HuH-7 (cell line): ENCODE measurements around the gene ECT2.
A peak's percentile ranks its signal among the peaks of the same experiment; 100 is the strongest.
"Not testable (repeated sequence)": the region's sequence is repeated elsewhere in the genome, so short reads cannot be mapped to it uniquely, and the experiment has no call there.

ENCODE experiments used
- DNase-seq: peaks from one replicate; pipeline ENCODE4 v3.0.0; 2011; ENCODE audit warnings: low spot score

Gene ECT2

GRCh38 chr3:172750368-172751174 lies at the start of gene ECT2:
Gene ECT2 (plus strand): TSS chr3:172750726. CDS start chr3:172754531, 3,805 bp downstream.
- DNase-seq, result peak; percentile 96

GRCh38 chr3:172700936-172701455 lies 49.5 kb upstream of the ECT2 start:
- no peak for DNase-seq

- no peak for DNase-seq
Measured at GRCh38 chr3:172701751-172702150, 48.8 kb upstream of the ECT2 start.

GRCh38 chr3:172702256-172702655 lies 48.3 kb upstream of the ECT2 start:
- no peak for DNase-seq

- not testable (repeated sequence) for DNase-seq
Measured at GRCh38 chr3:172702731-172703130, 47.8 kb upstream of the ECT2 start.

- DNase-seq, result no peak
Measured at GRCh38 chr3:172704001-172704400, 46.5 kb upstream of the ECT2 start.

GRCh38 chr3:172705170-172705569 lies 45.4 kb upstream of the ECT2 start:
- DNase-seq, result no peak

- no peak for DNase-seq
Measured at GRCh38 chr3:172707030-172707429, 43.5 kb upstream of the ECT2 start.

- no peak for DNase-seq
Measured at GRCh38 chr3:172707967-172708366, 42.6 kb upstream of the ECT2 start.

GRCh38 chr3:172708921-172709773 lies 41.4 kb upstream of the ECT2 start:
- DNase-seq, result no peak

GRCh38 chr3:172709774-172710663 lies 40.5 kb upstream of the ECT2 start:
- DNase-seq, result no peak

GRCh38 chr3:172710664-172711453 lies 39.7 kb upstream of the ECT2 start, which contains the start of gene NCEH1:
Gene NCEH1 (minus strand): TSS chr3:172711067. CDS start chr3:172710984, 83 bp downstream.
- peak; percentile 71 for DNase-seq

- no peak for DNase-seq
Measured at GRCh38 chr3:172711454-172711795, 39.1 kb upstream of the ECT2 start.

- no peak for DNase-seq
Measured at GRCh38 chr3:172713316-172713715, 37.2 kb upstream of the ECT2 start.

- DNase-seq, result no peak
Measured at GRCh38 chr3:172716476-172716875, 34.0 kb upstream of the ECT2 start.

GRCh38 chr3:172717493-172718088 lies 32.9 kb upstream of the ECT2 start:
- no peak for DNase-seq

GRCh38 chr3:172722536-172723040 lies 27.9 kb upstream of the ECT2 start:
- not testable (repeated sequence) for DNase-seq

- no peak for DNase-seq
Measured at GRCh38 chr3:172726380-172726779, 24.1 kb upstream of the ECT2 start.

GRCh38 chr3:172735014-172735413 lies 15.5 kb upstream of the ECT2 start:
- DNase-seq, result no peak

- DNase-seq, result no peak
Measured at GRCh38 chr3:172739462-172739861, 11.1 kb upstream of the ECT2 start.
